SK-N-MC (cell line): ENCODE data around the gene POLR3E.
A peak's percentile ranks its signal among the peaks of the same experiment; 100 is the strongest.

Source experiments
- DNase-seq: peaks from one replicate; pipeline ENCODE4 v3.0.0-alpha.2; 2011; ENCODE audit warnings: low read depth, low spot score
- H3K27ac ChIP-seq: fragments of 200-600 bp; sonication (generic); 2 replicates; pipeline ENCODE4 v1.5.1; 2016; ENCODE audit warnings: mixed run types
- H3K36me3 ChIP-seq: fragments of 200-600 bp; sonication (generic); 2 replicates; pipeline ENCODE4 v1.6.1; 2017; ENCODE audit warnings: antibody characterized with exemption, low read length, mixed read lengths; ENCODE audit not compliant: insufficient read depth
- H3K4me3 ChIP-seq: fragments of 200-600 bp; sonication (generic); 2 replicates; pipeline ENCODE4 v1.5.1; 2016
- H3K9ac ChIP-seq: fragments of 200-600 bp; sonication (generic); 2 replicates; pipeline ENCODE4 v1.8.0; 2017; ENCODE audit warnings: mixed run types, mixed read lengths; ENCODE audit not compliant: insufficient read length
- H3K9me3 ChIP-seq: fragments of 200-600 bp; sonication (generic); 2 replicates; pipeline ENCODE4 v1.6.1; 2017; ENCODE audit warnings: low read depth, mild to moderate bottlenecking, antibody characterized with exemption, low read length, moderate library complexity, mixed read lengths
- EZH2 ChIP-seq: fragments of 200-600 bp; sonication (generic); IDR thresholded peaks from one replicate; pipeline ENCODE4 v1.6.1; 2017; ENCODE audit warnings: antibody characterized with exemption
- FOXP2 ChIP-seq: optimal IDR thresholded peaks from 2 replicates; pipeline ENCODE3; 2011; ENCODE audit warnings: mild to moderate bottlenecking, moderate library complexity; ENCODE audit not compliant: insufficient read depth; ENCODE audit errors: extremely low read length, control extremely low read depth
- POLR2AphosphoS5 ChIP-seq: IDR thresholded peaks from 2 replicates; pipeline ENCODE4 v1.6.1; 2012; ENCODE audit warnings: mild to moderate bottlenecking, low read depth, low read length, borderline replicate concordance

POLR3E gene, protein sequence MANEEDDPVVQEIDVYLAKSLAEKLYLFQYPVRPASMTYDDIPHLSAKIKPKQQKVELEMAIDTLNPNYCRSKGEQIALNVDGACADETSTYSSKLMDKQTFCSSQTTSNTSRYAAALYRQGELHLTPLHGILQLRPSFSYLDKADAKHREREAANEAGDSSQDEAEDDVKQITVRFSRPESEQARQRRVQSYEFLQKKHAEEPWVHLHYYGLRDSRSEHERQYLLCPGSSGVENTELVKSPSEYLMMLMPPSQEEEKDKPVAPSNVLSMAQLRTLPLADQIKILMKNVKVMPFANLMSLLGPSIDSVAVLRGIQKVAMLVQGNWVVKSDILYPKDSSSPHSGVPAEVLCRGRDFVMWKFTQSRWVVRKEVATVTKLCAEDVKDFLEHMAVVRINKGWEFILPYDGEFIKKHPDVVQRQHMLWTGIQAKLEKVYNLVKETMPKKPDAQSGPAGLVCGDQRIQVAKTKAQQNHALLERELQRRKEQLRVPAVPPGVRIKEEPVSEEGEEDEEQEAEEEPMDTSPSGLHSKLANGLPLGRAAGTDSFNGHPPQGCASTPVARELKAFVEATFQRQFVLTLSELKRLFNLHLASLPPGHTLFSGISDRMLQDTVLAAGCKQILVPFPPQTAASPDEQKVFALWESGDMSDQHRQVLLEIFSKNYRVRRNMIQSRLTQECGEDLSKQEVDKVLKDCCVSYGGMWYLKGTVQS

GRCh38 chr16:22297114-22297870, at the start of gene POLR3E:
Gene POLR3E, plus strand, starts transcription at chr16:22297409. Its CDS starts 5,560 bp downstream, at chr16:22302969.
- Histone ChIP-seq H3K36me3 (peaks cover 3% of the 10 kb centered on the region; the same call in 1 of the 2 replicates), H3K9ac (peak within 1 kb of the TSS; percentile 95), H3K4me3 (peak within 1 kb of the TSS; percentile 88), H3K27ac (peak within 1 kb of the TSS; percentile 85), H3K9me3 (no peaks in the 10 kb centered on the region)
- peak; percentile 85 for DNase-seq
- TF ChIP-seq EZH2 (no peak), FOXP2 (no peak), POLR2AphosphoS5 (peak; percentile 70)

DNA sequence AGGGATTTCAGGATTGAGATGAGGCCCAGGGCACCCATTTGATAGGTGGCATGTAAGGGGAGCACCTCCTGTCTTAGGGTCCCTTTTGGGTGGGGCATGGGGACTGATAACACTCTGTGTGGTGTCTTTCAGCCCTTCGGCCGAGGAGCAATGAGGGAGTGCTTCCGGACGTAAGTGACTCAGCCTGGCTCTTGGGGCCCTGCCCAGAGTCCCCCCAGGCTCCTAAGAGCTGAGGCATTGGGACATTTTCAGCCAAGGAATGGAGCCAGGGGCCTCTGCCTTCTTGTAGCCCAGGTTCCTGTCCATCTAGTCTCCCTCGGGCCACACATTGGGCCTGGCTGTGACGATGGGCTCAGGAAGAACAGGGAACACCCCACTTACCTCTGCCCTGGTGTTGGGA, 46.7 kb upstream of the POLR3E start:
- Histone ChIP-seq H3K36me3 (peaks cover 7% of the 10 kb centered on the region; the same call in 1 of the 2 replicates), H3K9me3 (no peaks in the 10 kb centered on the region), H3K9ac (no peak overlapping the region), H3K4me3 (no peak overlapping the region), H3K27ac (no peak overlapping the region)
- TF ChIP-seq FOXP2 (no peak), POLR2AphosphoS5 (no peak), EZH2 (no peak)
- DNase-seq: no peak

DNA sequence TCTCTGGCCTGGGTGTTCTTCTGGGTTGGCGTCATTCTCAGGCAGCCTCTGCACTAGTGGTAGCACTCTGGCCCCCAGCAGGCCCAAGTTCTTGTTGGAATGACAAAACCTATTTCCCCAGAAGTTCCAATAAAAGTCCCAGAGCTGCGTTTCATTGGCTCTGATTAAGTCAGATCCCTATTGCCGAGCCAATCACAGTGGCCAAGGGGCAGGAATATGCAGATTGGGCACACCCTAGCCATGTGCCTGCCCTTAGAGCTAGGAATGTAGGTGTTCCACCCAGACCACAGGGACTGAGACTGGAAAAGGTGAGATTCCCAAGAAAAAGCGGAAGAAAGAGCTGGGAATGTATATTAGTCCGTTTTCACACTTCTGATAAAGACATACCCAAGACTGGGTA, 44.9 kb upstream of the POLR3E start:
- DNase-seq: no peak
- no peak for TF ChIP-seq POLR2AphosphoS5
- TF ChIP-seq EZH2: no peak
- TF ChIP-seq FOXP2: no peak
- Histone ChIP-seq H3K9ac (no peak overlapping the region), H3K4me3 (no peak overlapping the region), H3K36me3 (peaks cover 15% of the 10 kb centered on the region; the same call in 1 of the 2 replicates), H3K9me3 (no peaks in the 10 kb centered on the region), H3K27ac (no peak overlapping the region)

GRCh38 chr16:22253272-22253671, 43.9 kb upstream of the POLR3E start:
- Histone ChIP-seq H3K9ac (no peak overlapping the region), H3K9me3 (no peaks in the 10 kb centered on the region), H3K36me3 (peaks cover 21% of the 10 kb centered on the region; the same call in 1 of the 2 replicates), H3K4me3 (no peak overlapping the region), H3K27ac (no peak overlapping the region)
- no peak for DNase-seq
- TF ChIP-seq POLR2AphosphoS5: no peak
- no peak for TF ChIP-seq EZH2
- no peak for TF ChIP-seq FOXP2

- TF ChIP-seq POLR2AphosphoS5 (no peak), EZH2 (no peak), FOXP2 (no peak)
- Histone ChIP-seq H3K27ac (no peak overlapping the region), H3K9me3 (no peaks in the 10 kb centered on the region), H3K4me3 (no peak overlapping the region), H3K9ac (no peak overlapping the region), H3K36me3 (peaks cover 33% of the 10 kb centered on the region; the same call in 1 of the 2 replicates)
- DNase-seq: no peak
Measured at GRCh38 chr16:22255335-22255734, 41.9 kb upstream of the POLR3E start.

GRCh38 chr16:22257440-22257839, 39.8 kb upstream of the POLR3E start:
- no peaks in the 10 kb centered on the region for H3K9me3 ChIP-seq
- no peak overlapping the region for H3K4me3 ChIP-seq
- peaks cover 39% of the 10 kb centered on the region; the same call in 1 of the 2 replicates for H3K36me3 ChIP-seq
- no peak for DNase-seq
- TF ChIP-seq EZH2: no peak
- TF ChIP-seq POLR2AphosphoS5: no peak
- no peak for TF ChIP-seq FOXP2
- H3K9ac ChIP-seq: no peak overlapping the region
- no peak overlapping the region for H3K27ac ChIP-seq

DNA sequence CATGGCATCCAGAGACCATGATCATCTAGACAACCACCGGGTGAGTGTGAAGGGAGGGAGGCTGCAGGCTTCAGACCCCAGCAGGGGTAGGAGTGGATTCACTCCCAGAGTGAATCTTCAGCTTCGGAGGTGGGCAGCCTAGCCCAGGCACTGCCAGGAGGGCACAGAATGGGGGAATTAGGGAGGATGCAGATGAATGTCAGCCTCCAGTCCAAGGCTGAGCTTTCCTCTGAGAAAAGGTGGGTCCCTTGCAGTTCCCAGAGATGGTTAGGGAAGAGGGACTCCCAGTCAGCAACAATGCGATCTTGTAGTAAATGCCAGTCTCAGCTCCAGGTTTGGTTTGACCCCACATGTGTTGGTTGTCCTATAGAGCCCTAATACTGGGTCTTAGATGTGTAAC, 36.7 kb upstream of the POLR3E start:
- no peak overlapping the region for H3K9ac ChIP-seq

DNA sequence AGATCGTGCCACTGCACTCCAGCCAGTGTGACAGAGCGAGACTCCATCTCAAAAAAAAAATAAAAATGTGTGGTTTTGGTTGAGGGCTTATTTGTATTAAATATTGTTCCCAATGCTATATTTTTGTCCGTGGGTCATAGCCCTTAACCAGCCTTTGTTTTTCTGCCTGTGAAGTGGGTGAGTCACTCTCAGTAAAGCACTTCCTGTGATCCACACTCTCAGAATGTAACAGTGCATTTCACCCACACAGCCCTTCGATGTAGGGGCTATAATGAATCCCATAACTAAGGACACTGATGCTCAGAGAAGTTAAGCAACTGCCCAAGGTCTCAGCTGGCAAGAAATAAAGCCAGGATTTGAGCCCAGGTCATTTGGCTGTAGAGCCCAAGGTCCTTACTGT, 34.7 kb upstream of the POLR3E start:
- no peak for TF ChIP-seq POLR2AphosphoS5
- TF ChIP-seq EZH2: no peak
- no peak for TF ChIP-seq FOXP2

More for the DNA sequence above, 36.7 kb upstream of the POLR3E start:
- no peak overlapping the region for H3K27ac ChIP-seq
- H3K36me3 ChIP-seq: peaks cover 32% of the 10 kb centered on the region; the same call in 1 of the 2 replicates
- no peak overlapping the region for H3K4me3 ChIP-seq
- H3K9me3 ChIP-seq: no peaks in the 10 kb centered on the region
- TF ChIP-seq EZH2 (no peak), FOXP2 (no peak)
- DNase-seq: no peak

More for the DNA sequence above, 34.7 kb upstream of the POLR3E start:
- H3K36me3 ChIP-seq: peaks cover 24% of the 10 kb centered on the region; the same call in 1 of the 2 replicates
- H3K27ac ChIP-seq: no peak overlapping the region
- H3K9ac ChIP-seq: no peak overlapping the region
- no peak for DNase-seq
- no peaks in the 10 kb centered on the region for H3K9me3 ChIP-seq
- H3K4me3 ChIP-seq: no peak overlapping the region
